GM19099 (cell line): Measurements from ENCODE around the gene SULT6B1.

ENCODE experiments used
- POLR2A ChIP-seq: IDR thresholded peaks from 3 replicates; pipeline ENCODE4 v1.6.1; 2011; ENCODE audit warnings: low read depth; ENCODE audit not compliant: insufficient read length; ENCODE audit errors: extremely low read depth

SULT6B1 gene

DNA sequence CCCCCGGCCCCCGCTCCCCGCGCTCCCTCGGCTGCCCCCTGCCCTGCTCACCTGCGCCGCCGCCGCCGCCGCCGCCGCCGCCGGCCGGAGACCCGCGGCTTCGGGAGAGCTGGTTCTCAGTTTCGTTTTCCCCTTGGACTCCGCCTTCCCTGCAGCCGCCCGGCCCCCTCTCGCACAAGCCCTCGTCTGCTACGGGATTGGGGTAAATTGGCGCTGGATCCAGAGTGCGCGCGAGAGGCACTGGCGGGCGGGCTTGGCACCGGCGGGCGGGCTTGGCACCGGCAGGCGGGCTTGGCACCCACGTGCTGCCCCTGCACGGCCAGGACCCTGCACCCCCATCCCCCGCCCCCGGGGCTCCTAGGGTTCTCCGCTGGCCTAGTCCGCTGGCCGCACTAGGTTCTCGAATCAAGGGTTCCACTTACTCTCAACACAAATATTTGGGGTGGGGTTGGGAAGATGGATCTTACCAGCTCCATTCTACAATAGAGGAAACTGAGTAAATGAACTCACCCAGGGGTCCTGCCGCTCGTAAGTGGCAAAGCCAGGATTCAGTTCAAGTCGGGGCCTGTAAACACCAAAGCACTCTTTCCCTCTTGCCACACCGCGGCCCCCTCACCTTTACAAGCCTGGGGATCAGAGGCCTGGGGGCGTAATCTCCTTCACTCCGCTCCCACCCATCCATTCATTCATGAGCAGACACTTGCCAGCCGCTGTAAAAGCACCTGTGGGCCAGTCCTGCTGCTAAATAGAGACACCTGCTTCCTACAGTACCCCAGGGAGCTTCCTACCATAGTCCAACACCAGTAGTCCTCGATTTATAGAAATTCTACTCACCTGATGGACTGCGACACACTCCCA, 31.4 kb downstream of the SULT6B1 start, which contains the start of gene EIF2AK2:
Gene EIF2AK2, minus strand, starts transcription at position 124 of the 858 bp plus-strand sequence. CDS start 9,174 bp downstream, outside the sequence.
- TF ChIP-seq POLR2A, result peak; percentile 71

DNA sequence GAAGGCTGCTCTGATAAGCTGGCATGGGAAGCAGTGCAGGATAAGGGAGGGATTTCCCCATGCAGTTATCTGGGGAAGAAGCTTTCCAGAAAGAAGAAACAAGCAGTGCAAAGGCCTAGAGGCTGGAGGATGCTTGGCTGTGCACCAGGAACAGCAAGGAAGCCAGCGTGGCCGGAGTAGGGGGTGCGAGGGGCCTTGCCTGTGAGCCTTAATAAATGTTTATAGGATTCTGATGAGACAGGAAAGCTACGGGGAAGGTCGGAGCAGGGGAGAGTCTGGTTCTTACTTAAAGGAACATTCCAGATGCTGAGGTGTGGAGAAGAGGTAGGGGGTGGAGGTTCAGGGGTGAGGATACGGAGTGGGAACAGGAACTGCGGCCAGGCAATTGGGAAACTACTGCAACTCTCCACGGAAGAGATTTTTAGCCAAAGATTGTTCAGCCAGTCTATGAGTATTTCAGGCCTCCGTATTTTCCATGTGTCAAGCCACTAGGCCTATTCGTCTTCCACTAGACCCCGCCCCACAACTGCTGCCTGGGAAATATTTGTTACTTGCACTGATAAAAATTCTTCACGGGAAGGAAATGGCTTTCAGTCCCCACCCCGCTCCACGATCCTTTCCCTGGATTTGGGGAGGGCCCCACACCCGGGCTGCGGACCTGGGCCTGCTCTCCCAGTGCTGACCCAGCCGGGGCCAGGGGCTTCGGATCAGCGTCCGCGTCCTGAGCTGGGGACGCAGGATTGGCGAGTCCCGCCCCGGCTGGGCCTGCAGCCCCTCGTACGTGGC, 32.2 kb downstream of the SULT6B1 start:
- TF ChIP-seq POLR2A, result no peak

DNA sequence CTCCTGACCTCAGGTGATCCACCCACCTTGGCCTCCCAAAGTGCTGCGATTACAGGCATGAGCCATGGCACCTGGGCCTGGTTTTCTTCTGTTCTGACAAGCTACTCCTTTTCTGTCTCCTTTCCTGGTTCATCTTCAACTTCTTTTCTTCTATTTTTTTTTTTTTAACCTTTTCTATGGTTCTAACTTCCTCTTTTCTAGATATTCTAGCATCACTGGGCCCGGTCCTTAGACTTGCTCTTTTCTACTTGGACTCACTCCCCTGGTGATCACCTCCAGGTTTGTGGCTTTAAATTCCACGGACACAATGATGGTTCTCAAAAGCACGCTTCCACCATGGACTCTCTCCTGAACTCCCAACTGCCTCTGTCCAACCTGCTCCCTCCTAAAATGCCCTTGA, 33.7 kb downstream of the SULT6B1 start:
- no peak for TF ChIP-seq POLR2A

- no peak for TF ChIP-seq POLR2A
Measured at GRCh38 chr2:37153224-37153623, 35.2 kb downstream of the SULT6B1 start.

- TF ChIP-seq POLR2A, result no peak
Measured at GRCh38 chr2:37149626-37150322, 38.7 kb downstream of the SULT6B1 start.

GRCh38 chr2:37148325-37148724, 40.1 kb downstream of the SULT6B1 start:
- TF ChIP-seq POLR2A, result no peak

DNA sequence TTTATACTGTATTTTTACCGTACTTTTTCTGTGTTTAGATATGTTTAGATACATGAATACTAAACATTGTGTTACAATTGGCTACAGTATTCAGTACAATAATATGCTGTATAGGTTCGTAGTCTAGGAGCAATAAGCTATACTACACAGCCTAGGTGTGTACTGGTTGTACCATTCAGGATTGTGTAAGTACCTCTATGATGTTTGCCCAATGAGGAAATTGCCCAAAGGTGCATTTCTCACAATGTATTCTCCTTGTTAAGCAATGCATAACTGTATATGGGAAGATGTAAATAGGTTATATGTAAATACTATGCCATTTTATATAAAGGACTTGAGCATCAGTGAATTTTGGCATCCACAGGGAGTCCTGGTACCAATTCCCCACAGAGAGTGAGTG, 42.4 kb downstream of the SULT6B1 start:
- no peak for TF ChIP-seq POLR2A

DNA sequence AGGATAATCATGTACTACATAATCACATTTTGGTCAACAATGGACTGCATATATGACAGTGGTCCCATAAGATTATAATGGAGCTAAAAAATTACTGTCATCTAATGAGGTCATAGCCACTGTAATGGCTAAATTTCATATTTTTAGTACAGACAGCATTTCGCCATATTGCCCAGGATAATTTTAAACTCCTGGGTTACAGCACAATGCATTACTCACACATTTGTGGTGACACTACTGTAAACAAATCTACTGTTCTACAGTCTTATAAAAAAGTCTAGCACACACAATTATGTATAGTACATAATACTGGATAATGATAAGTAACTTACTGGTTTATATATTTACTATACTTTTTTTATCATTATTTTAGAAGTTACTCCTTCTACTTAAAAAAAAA, 44.5 kb downstream of the SULT6B1 start:
- no peak for TF ChIP-seq POLR2A

DNA sequence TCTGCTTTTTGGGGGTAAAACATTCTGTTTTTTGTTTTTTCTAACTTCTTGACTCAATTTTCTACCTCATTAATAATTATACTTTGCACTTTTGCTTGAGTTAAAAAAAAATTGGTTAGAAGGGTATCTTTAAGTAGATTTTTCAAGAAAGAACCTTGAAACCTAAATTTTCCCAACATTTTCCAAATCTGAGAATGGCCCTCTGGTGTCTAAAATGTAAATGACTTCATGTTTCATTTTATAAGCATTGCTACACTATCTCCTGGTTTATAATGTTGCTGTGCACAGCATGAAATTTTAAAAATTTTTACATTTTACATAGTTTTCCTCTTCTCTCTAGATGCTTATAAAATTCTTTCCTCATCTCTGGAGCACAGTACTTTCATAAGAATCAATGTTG, 45.9 kb downstream of the SULT6B1 start:
- TF ChIP-seq POLR2A, result no peak

- TF ChIP-seq POLR2A, result no peak
Measured at GRCh38 chr2:37132914-37133313, 55.6 kb downstream of the SULT6B1 start.

DNA sequence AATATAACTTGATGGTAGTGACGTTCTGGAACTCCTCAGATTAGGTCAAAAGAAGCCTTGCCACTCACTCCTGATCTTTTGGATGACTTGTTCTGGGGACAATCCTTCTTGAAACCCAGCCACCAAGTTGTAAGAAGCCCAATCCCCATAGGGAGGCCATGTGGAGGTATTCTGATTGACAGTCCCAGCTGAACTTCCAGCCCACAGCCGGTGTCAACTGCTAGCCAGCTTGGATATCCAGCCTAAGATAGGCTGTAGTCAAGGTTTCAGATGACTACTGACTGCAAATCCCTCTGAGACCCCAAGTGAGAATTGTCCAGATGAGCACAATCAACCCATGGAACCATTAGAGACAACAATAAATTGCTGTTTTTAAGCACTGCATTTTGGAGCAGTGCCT, 63.1 kb downstream of the SULT6B1 start:
- no peak for TF ChIP-seq POLR2A

GRCh38 chr2:37119157-37119556, 69.3 kb downstream of the SULT6B1 start:
- TF ChIP-seq POLR2A, result no peak
